Suppressor macrophage (primary cell): ENCODE results near the gene CD320.
"Not testable (repeated sequence)": the region's sequence is repeated elsewhere in the genome, so short reads cannot be mapped to it uniquely, and the experiment has no call there.

Experiments
- DNase-seq, 4 experiments: peaks; one replicate each; pipeline ENCODE4 v3.0.0-alpha.2; 2020 to 2022
- total RNA-seq, 17 experiments: gene quantifications; one replicate each; lab custom pipeline; 2026; ENCODE audit warnings: mixed read lengths in 6 of 17, inconsistent platforms in 3 of 17; lab: John Stamatoyannopoulos, UW

Gene CD320
- 2.4 to 13.3 (median 6.7) reads per million in 17 experiments for total RNA-seq

GRCh38 chr19:8307965-8308866, at the start of gene CD320:
Gene CD320, minus strand, starts transcription at chr19:8308358. Its CDS starts 68 bp downstream, at chr19:8308290.
- peak; percentile 88 to 96 (median 94) for DNase-seq

GRCh38 chr19:8357007-8357521, 48.9 kb upstream of the CD320 start:
- no peak for DNase-seq

DNA sequence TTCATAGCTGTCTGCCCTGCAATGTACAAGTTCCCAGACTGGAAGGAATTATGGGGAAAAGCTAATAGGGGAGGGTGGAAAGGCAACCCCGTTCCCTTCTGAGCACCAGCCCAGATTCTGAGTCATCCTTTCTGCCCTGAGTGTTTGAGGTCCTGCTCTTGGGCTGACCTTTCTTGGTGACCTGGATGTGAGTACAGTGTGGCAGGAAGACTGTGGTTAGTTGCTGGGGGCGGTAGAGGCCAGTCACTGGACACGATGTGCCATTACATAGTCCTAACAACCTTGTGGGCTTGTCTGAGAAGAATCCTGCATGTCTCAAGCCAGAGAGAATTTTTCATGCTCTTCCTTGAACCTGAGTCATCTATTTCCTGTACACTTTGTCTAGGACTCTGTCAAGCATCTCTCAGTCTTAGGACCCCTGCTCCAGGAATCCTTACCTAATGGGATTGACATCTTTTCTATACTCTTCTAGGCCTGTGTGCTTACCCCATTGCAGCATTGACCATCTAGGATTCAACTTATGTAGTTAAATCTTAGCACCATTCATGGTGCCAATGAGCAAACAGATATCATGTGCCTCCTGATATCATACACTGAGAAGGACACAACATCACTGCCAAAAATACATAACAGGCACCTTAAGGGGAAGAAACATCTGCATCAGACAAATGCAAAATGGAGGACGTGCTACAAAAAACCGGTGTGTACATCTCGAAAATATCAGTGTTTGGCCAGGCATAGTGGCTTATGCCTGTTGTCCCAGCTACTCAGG, 47.7 kb upstream of the CD320 start:
- peak; percentile 84 to 94 (median 88) for DNase-seq

DNA sequence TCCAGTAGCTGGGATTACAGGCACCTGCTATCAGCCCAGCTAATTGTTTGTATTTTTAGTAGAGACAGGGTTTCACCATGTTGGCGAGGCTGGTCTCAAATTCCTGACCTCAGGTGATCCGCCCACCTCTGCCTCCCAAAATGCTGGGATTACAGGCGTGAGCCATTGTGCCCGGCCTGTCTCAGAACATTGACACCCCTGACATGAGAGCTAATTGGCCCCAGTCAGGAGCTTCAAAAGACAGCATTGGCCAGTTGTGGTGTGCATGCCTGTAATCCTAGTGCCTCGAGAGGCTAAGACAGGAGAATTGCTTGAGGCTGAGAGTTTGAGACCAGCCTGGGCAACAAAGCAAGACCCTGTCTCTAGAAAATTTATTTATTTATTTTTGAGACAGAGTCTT, 44.7 kb upstream of the CD320 start:
- DNase-seq, result not testable (repeated sequence)

GRCh38 chr19:8352134-8352827, 44.1 kb upstream of the CD320 start:
- DNase-seq, result peak in 3 of 4 experiments; percentile 31 to 51 (median 49)

- not testable (repeated sequence) for DNase-seq
Observed at GRCh38 chr19:8349629-8350372, 41.6 kb upstream of the CD320 start.

DNA sequence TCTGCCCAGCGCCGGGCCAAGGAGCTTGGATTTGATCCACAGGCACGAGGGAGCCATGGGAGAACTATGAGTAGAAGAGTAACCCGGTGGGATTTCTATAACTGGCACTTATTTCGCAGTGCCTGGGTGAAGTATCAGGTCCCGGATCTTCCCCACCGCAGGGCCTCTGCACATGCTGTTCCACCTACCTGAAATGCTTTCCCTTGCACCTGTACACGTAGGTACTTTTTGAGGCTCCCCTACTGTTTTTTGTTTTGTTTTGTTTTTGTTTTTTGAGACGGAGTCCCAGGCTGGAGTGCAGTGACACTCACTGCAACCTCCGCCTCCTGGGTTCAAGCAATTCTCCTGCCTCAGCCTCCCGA, 35.3 kb upstream of the CD320 start:
- DNase-seq, result no peak

DNA sequence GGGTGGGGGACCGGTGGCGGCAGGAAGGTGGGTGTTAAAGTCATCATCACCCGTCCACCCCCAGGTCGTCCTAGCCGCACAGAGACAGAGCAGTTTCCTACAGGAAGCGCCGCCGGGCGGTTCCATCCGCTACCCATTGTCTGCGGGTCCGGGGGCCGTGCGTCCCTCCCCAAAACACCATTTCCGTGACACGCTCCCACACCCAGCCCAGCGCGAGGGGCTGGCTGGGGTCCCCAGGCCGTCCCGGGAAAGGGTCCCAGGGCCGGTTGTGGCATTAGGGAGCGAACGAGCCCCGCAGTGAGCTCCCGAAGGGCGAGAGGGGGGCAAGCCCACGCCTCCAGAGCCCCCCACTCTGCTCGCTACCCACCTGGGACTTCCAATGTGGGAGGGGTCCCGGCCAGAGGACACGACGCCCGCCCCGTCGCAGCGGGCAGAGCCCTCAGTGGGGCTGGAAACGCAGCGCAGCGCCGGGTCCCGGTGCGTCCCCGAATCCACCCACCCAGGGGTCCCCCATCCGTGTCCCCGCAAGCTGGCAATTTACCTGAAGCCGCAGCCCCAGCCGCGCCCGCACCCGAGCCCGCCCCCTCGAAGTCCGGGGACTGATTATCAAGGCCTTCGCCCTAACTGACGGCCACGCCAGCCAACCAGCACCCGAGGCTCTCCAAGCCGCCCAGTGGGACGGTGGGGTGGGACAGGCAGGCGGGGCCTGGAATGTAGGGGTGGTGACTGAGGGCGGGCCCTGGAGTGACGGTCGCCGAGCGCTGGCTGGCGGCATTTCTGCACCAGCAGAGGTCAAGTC, 34.7 kb upstream of the CD320 start, which contains the start of gene KANK3:
Gene KANK3, minus strand, starts transcription at position 579 of the 799 bp plus-strand sequence. CDS start 5,434 bp downstream, outside the sequence.
- peak; percentile 95 to 98 (median 96) for DNase-seq

DNA sequence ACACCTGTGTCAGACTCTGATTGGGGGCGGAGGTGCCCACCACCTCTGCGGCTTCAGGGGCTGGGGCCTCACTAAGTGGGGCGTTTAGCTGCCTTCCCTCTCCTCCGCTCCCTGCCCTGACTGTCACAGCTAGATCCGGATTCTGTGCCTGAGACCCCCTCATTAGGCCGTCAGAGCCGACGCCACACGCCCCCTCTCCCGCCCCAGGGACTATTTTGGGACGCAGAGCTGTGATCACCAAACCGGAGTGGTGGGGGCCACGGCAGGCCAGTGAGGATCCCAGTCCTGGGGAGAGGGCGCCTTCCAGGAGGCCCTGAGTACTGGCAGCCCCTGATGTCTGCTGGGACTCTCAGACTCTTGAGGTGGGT, 34.1 kb upstream of the CD320 start:
- DNase-seq, result no peak

GRCh38 chr19:8341504-8341903, 33.3 kb upstream of the CD320 start:
- not testable (repeated sequence) for DNase-seq

GRCh38 chr19:8340341-8341096, 32.4 kb upstream of the CD320 start:
- DNase-seq, result peak in 1 of 4 experiments; percentile 22

- no peak for DNase-seq
Observed at GRCh38 chr19:8338835-8339234, 30.7 kb upstream of the CD320 start.

GRCh38 chr19:8337728-8338127, 29.6 kb upstream of the CD320 start:
- no peak for DNase-seq

DNA sequence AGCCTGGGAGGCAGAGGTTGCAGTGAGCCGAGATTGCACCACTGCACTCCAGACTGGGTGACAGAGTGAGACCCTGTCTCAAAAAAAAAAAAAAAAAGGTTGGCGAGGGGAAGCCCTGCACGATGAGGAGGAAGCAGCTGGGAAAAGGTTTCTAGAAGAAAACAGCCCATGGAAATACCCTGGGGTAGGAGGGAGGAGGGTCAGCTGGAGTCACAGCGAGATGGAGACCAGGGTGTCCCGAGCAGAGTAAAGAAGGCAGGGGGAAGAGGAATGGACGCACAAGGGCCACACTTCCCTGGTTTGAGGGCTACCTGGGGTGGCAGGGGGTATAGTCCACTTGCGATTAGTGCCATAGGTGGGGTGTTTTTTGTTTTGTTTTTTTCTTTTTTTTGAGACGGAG, 28.5 kb upstream of the CD320 start:
- no peak for DNase-seq

GRCh38 chr19:8336072-8336569, 28.0 kb upstream of the CD320 start:
- DNase-seq, result peak in 2 of 4 experiments; percentile 19 to 50

DNA sequence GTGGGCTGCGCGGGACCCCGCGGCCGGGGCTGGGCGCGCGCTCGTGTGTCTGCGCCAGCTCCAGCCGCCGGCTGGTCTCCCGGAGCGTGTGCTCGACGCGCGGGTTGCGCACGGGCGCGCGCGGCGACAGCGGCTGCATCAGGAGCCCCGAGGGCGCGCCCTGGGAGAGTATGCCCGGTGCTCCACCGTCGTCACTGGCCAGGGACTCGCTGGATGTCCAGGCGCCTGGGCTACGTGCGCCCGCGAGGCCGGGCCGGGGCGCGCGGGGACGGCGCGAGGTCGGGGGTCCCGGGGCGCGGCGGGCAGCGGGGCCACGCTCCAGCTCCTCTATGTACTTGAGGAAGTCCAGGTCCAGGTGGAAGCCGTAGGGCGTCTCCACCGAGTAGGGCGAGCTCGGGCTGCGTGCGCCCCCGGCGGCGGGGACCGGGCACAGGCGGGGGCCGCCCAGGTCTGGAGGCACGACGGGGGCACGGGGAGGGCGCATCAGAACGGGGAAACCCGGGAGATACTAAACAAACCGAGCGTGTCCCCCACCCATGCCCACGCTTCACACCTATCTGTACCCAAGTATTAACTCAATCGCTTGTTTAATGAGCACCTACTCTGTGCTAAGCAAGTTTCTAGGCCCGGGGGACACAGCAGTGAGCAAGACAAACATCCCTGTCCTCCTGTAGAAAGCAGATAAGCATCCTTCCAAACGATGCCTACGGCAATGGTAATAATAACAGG, 27.3 kb upstream of the CD320 start:
- DNase-seq, result peak in 1 of 4 experiments; percentile 83

GRCh38 chr19:8334458-8335342, 26.5 kb upstream of the CD320 start:
- peak; percentile 24 to 69 (median 55) for DNase-seq
